ENCODE measurements around the gene RPS25. TPM values are rescaled to one million over a fixed set of nuclear protein-coding genes. Genes with fewer than 3 reads are reported as not detected.
A peak's percentile ranks its signal among the peaks of the same experiment; 100 is the strongest.

Gene RPS25
- polyA plus RNA-seq, 1 of the 3 experiments (the other 2 are of a cell fraction), result 2,688 TPM

GRCh38 chr11:118979434-118979833, 38.7 kb downstream of the RPS25 start:
- CTCF ChIA-PET, result interaction anchor here (1.2 kb wide), 1 partner anchor 49 kb away, joined by 4 read pairs; no protein-coding TSS in a partner anchor
- H3K27me3 ChIP-seq (ENCODE audit: insufficient read depth), result no peaks in the 10 kb centered on the region; the same call in 1 of the 2 replicates
- no peak overlapping the region for H3K4me3 ChIP-seq (ENCODE audit: low read depth in 2 of 2, low read length in 1 of 2)
- TF ChIP-seq MAX (IDR thresholded peaks at IDR 0.05; ENCODE audit: low read depth), result no peak
- no peak for TF ChIP-seq NFIC (IDR thresholded peaks at IDR 0.05; ENCODE audit: borderline replicate concordance)
- no peak for TF ChIP-seq REST (IDR thresholded peaks at IDR 0.05; ENCODE audit: low read depth, low read length)
- TF ChIP-seq FOSL2 (IDR thresholded peaks at IDR 0.05; ENCODE audit: borderline replicate concordance, low read depth), result no peak
- no peak for TF ChIP-seq SMC3 (IDR thresholded peaks at IDR 0.05; ENCODE audit: low read depth, low read length)
- no peak for TF ChIP-seq NRF1 (IDR thresholded peaks at IDR 0.05; ENCODE audit: low read depth, low read length)
- no peak for TF ChIP-seq USF2 (IDR thresholded peaks at IDR 0.05; ENCODE audit: borderline replicate concordance, low read depth, low read length)
- no peaks in the 10 kb centered on the region for H3K4me1 ChIP-seq (ENCODE audit: control insufficient read depth in 1 of 2, insufficient read depth in 2 of 2, low read depth in 1 of 2, low read length in 1 of 2)
- H3K4me2 ChIP-seq, result no peak overlapping the region
- no peaks in the 10 kb centered on the region for H3F3A ChIP-seq (replicated peaks; ENCODE audit: insufficient read depth)
- H2AFZ ChIP-seq (ENCODE audit: low read depth), result no peak overlapping the region
- POLR2A ChIA-PET, result no interaction called here
- H3K9me3 ChIP-seq, result no peaks in the 10 kb centered on the region
- DNase-seq, result no peak
- no peaks in the 10 kb centered on the region for H3K36me3 ChIP-seq (replicated peaks in 1 of 2; ENCODE audit: control insufficient read depth in 1 of 2, insufficient read depth in 2 of 2, low read length in 1 of 2)
- no peak overlapping the region for H3K9ac ChIP-seq
- H3K27ac ChIP-seq (ENCODE audit: low read depth in 2 of 2, low read length in 1 of 2), result no peak overlapping the region
- 65% methylated on average over 9 of the region's 9 CpGs for WGBS (ENCODE audit: low lambda C conversion rate)
- H4K20me1 ChIP-seq (ENCODE audit: insufficient read depth), result no peaks in the 10 kb centered on the region
- no peaks in the 10 kb centered on the region for H3K79me2 ChIP-seq (ENCODE audit: insufficient read depth)
- H3K9me2 ChIP-seq, result no peaks in the 10 kb centered on the region

GRCh38 chr11:118975771-118976709, 42.1 kb downstream of the RPS25 start:
- CTCF ChIA-PET, result no interaction called here

More at GRCh38 chr11:118975771-118976709, 42.1 kb downstream of the RPS25 start:
- no peaks in the 10 kb centered on the region for H4K20me1 ChIP-seq (ENCODE audit: insufficient read depth)
- WGBS (ENCODE audit: low lambda C conversion rate), result 68% methylated on average over 15 of the region's 15 CpGs
- no peak for DNase-seq
- no peak overlapping the region for H3K4me3 ChIP-seq (ENCODE audit: low read depth in 2 of 2, low read length in 1 of 2)
- H2AFZ ChIP-seq (ENCODE audit: low read depth), result no peak overlapping the region
- no peak overlapping the region for H3K9ac ChIP-seq
- no peaks in the 10 kb centered on the region for H3K9me2 ChIP-seq
- no peak overlapping the region for H3K4me2 ChIP-seq
- H3K79me2 ChIP-seq (ENCODE audit: insufficient read depth), result no peaks in the 10 kb centered on the region
- H3K27ac ChIP-seq (ENCODE audit: low read depth in 2 of 2, low read length in 1 of 2), result no peak overlapping the region
- H3K27me3 ChIP-seq (ENCODE audit: insufficient read depth), result no peaks in the 10 kb centered on the region; the same call in 1 of the 2 replicates
- no peaks in the 10 kb centered on the region for H3K36me3 ChIP-seq (replicated peaks in 1 of 2; ENCODE audit: control insufficient read depth in 1 of 2, insufficient read depth in 2 of 2, low read length in 1 of 2)
- POLR2A ChIA-PET, result no interaction called here
- H3F3A ChIP-seq (replicated peaks; ENCODE audit: insufficient read depth), result no peaks in the 10 kb centered on the region
- TF ChIP-seq NFIC (IDR thresholded peaks at IDR 0.05; ENCODE audit: borderline replicate concordance) (peak; percentile 37; the same call in 1 of the 2 replicates), FOSL2 (IDR thresholded peaks at IDR 0.05; ENCODE audit: borderline replicate concordance, low read depth) (no peak)
- H3K9me3 ChIP-seq, result no peaks in the 10 kb centered on the region
- no peaks in the 10 kb centered on the region for H3K4me1 ChIP-seq (ENCODE audit: control insufficient read depth in 1 of 2, insufficient read depth in 2 of 2, low read depth in 1 of 2, low read length in 1 of 2)

All from SK-N-SH (cell line).